ENCODE measurements around the gene DACT3.
"Not testable (repeated sequence)": the region's sequence is repeated elsewhere in the genome, so short reads cannot be mapped to it uniquely, and the experiment has no call there.

Gene DACT3

DNA sequence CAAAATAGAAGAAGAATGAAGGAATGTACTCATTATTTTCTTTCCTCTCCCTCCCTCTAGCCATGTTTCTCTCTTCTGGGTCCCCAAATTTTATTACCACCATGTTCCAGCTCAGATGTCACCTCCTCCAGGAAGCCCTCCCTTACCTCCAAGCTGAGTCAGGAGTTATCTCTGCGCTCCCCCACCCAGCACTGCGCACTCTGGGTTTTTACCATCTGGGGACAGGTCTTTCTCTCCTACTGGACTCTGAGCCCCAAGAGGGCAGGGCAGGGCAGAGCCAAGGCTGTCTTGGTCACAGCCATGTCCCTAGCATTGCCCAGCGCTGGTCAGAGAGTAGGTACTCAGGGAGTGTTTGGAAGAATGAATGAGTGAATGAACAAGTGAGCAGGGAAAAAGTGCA, 27.9 kb downstream of the DACT3 start:
- DNase-seq: no peak

DNA sequence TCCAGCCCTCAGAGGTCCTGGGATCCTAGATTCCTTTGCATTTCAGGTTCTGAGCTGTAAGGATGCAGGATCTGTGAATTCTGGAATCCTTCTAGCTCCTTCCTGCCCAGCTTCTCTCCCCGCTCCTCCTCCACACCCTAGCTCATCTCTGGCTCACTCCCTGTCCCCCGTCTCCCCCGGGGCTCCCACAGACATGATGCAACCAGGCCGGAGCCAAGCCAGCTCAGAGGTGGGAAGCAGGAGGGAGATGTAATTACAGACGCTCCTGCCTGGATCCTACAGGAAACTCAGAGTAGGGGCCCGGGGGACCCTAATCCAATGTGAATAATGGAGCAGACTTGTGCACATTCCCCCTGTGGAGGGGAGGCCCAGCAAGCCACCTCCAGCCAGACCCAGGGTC, 29.5 kb downstream of the DACT3 start:
- peak; percentile 80 for DNase-seq

DNA sequence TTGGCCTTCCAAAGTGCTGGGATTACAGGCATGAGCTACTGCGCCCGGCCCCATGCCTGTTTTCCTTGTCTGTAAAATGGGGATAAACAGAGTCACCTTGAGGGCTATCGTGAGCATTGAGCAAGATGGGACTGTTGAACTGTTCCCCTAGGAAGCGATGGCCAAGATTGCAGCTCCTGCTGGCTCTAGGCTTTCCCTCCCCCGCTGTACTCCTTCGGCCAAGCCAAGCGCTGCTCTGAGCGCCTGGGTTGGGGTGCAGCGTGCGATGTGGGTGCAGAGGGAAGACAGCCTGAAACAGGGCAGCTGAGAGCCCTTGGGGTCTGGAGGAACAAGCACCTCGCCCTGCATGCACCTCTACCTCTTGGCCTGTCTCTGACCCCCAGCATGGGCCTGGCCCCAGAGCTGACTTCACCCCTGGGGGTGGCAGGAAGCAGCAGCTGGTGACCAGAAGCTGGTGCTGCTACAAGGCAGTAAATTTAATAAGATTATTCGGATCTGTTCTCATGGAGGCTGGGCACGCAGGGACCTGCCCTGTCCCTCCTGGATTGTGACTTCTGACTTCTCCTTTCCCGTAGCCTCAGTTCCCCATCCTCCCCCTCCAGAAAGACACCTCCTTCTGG, 30.3 kb downstream of the DACT3 start:
- DNase-seq: no peak

DNA sequence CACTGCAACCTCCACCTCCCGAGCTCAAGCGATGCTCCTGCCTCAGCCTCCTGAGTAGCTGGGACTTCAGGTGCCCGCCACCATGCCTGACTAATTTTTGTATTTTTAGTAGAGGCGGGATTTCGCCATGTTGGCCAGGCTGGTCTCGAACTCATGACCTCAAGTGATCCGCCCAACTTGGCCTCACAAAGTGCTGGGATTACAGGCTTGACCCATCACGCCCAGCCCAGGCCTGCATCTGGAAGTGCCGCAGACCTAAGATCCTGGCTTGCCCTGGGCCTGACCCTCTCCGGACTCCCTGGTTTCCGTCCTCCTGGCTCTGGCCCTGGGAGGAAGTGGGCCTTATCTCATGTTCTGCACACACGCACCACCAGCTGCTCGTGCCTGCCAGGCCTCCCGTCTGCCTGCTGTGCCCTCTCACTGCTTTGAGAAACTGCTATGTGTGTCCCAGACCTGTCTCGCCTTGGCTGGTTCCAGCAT, 31.4 kb downstream of the DACT3 start:
- no peak for DNase-seq

DNA sequence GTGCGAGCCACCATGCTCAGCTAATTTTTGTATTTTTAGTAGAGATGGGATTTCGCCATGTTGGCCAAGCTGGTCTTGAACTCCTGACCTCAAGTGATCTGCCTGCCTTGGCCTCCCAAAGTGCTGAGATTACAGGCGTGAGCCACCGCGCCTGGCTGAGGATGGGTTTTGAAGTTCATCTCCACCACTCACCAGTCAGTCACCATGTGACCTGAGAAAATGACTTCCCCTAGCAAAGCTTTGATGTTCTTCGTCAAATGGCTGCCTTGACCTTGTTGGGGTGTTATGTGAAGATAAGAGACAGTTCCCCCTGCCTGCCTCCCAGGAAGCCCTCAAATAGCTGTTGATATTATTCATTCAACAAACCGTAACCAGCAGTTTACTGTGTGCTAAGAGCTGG, 32.0 kb downstream of the DACT3 start:
- not testable (repeated sequence) for DNase-seq

DNA sequence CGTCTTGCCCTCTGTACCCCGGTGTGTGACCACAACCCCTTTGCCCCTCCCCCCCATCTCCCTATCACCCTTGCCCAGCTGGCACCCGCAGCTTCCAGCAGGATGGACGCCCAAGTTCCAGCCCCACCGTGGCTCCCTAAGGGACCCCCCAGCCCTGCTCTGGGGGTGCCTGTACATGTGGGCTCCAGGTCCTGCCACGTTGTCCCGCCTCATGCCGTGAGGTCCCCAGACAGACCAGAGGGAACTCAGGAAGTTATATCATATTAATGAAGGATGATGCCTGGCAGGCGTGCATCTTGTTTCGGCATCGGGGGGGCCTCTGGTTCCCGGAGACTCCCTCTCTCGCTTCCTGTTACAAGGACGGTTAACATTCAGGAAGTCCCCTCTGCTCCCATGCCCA, 34.5 kb downstream of the DACT3 start:
- DNase-seq: no peak

DNA sequence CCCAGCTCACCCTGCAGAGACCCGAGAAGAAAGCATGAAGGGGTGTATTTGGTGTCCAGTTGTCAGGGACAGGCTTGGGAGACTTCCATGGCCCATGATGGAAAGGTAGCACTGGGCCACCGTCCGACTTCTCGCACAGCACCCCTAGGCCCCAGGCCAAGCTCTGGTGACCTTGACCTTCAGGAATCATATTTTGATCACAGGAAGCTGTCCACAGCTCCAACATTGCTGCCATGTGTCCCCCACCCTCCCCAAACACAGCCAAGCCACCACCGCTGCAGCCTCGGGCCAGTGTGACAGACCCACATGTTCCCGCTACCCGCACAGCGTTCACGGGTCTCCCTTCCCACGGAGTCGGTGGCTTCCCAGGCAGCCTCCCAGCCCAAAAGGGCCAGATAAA, 35.3 kb downstream of the DACT3 start:
- no peak for DNase-seq

DNA sequence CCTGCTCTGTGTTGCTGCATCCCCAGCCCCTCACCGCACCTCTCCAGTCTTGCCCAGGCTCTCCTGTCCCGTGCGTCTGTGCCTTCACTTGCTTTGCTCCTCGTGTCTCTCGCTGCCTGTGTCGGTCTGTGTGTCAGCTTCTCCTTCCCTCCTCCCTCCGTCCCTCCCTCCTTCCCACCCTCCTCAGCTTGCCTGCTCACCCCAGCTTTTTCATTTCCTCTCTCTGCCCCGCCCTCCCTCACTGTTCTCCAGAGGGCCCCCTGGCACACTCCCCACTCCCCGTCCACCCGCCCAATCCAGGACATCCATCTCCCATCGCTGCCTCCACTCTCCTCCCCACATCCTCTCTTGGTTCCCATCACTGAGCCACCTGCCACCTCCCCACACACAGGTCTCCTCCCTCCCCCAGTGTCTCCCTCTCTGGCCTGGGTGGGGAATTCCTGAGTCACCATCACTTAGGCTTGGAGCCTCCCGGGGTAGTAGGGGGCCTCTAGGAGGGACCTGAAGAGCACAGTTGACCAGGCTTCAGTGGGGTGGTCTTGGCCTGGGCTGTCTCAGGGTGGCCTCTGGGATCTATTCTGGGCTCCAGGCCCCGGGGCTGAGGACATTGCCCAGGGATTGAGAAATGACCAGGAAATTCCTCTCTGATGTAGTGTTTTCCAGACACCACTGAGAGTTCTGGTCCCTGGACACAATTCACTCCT, 35.9 kb downstream of the DACT3 start, which contains the start of gene PTGIR:
Gene PTGIR, minus strand, starts transcription at position 132 of the 704 bp plus-strand sequence. CDS start 864 bp downstream, outside the sequence.
- peak; percentile 84 for DNase-seq

DNA sequence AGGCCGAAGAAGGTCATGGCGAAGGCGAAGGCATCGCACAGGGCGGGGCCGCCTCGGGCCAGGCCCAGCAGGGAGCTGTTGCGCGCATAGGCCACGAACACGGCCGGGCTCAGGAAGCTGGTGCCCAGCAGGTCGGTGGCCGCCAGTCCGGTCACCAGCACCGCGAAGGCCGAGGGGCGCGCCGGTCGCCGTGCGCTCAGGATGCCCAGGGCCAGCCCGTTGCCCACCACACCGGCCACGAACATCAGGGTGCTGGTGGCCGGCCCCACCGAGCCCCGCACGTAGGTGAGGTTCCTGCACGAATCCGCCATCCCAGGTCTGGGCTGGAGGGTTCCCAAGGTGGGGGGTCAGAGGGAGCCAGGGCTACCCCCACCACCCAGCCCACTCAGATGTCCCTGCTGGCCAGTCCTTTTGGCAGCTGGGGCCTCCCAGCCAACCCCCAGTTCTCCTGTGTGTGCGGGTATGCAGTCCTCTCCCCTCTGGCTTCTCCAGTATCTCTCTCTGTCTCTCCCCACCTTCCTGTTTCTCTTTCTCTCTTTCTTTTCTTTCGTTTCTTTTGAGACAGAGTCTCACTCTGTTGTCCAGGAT, 37.0 kb downstream of the DACT3 start:
- DNase-seq: no peak

DNA sequence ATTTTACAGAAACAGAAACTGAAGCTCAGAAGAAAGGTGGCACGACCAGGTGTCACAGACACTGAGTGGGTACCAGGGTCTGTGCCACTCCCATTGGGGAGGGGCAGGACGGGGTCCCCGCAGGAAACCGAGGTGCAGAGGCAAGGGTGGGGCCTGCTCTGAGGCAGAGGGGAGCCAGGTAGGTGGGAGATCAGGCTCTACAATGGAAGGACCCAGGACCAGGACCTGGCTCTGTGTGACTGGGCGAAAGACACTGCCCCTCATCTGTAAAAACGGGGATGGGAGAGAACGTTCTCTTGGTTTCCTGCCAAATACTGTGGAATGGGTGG, 38.9 kb downstream of the DACT3 start:
- DNase-seq: no peak

DNA sequence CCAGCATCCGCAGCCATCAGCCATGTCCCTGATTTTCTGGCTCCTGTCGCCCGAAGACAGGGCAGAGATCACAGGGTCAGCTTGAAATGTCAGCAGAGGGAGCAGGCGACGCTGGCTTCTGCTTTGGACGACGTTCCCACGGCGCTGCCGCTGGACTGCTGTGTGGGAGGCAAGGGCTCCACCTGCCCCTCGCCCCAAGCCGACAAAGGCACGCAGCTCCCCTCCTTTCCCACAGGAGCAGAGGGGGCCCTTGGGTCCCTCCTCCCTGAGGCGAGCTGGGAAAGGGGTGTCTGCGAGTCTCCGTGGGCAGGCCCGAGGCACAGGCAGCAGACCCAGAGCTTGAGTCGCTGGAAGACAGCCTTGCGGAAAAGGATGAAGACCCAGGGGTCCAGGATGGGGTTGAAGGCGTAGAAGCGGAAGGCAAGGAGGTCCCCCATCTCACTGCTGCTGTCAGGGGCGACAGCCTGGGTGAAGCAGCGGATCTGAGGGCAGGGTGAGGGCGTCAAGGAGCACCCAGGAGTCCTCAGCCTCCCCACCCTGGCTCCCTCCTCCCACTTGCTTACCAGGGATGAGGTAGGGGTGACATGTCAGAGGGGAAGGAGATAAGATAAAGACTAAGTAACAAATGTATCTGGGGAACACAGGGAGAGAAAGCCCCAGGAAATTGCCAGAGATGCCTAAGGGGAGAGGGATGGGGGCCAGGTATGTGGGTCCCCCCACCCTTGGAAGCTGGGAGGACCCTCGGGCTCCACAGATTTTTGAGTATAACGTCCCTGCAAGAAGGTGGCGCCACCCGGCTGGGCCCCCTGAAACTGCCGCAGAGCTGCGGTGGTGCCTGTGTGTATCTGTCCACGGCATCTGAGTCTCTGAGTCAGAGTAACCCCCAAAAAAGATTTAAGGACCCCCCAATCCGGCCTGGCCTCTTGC, 39.5 kb downstream of the DACT3 start:
- DNase-seq: no peak

DNA sequence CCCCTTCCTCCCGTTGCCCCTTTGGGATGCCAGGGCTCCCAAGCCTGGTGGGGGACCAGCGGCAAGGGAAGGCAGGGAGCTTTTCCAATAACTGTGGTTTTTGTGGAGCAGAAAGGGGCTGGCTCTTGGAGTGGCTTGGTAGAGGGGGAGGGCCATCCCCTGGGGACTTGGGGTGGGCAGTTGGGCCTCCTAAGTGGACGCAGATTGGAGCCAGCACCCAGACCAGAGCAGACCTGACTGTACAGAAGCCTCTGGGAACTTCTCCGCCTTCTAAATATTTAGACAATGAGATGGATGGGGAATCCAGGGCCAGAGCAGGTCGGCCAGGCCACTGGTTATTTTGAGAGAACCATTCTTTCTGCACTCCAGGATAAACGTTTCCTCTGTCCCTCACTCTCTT, 40.3 kb downstream of the DACT3 start:
- DNase-seq: peak; percentile 76

DNA sequence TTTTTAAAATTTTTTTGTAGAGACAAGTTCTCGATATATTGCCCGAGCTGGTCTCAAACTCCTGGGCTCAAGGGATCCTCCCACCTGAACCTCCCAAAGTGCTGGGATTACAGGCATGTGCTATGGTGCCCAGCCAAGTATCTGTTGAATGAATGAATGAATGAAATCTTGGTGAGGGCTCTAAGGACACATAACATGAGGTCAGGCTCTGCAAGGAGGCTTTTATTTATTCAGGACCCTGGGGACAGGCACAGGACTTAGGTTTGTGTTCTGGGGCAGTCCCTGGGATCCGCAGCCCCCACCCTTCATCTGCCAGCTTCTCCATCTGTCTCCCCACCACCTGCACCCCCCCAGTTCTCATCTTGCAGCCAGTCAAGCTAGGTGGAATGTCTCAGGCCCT, 40.7 kb downstream of the DACT3 start:
- no peak for DNase-seq

DNA sequence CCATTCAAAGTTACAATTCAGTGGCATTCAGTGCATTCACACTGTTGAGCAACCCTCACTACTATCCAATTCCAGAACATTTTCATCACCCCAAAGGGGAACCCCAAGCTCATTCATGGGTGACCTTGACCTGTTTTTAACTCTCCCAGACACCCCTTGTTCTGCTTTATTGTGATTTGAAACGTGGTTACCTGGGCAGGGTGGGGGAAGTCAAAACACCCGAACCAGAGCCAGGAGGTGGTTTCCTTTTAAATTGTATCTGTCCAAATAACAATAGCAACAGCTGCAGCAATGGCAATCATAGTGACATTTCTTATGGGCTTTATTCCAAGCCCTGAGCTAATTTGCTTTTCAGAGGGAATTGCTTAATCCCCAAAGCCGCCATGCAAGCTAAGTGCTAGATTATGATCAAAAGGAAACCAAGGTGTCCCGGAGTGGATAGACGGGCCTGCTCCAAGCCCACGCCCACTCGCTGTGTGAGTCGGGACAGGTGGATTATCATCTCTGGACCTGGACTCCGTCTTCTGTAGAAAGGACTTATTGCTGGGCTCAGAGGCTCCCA, 42.2 kb downstream of the DACT3 start:
- DNase-seq: no peak

DNA sequence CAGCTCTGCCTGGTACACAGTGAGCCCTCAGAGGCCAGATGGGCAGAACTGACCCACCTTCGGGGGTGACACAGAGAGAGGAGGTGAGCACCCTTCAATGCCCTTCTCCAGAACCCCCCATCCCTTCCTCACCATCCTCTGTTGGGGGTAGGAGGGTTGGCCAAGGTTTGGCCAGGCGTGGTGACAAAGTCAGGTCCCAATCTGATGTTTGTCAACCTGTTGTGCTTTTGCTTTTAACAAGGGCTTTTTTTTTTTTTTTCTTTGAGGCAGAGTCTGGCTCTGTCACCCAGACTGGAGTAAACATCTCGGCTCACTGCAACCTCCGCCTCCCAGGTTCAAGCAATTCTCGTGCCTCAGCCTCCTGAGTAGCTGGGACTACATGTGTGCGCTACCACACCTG, 43.4 kb downstream of the DACT3 start:
- no peak for DNase-seq

DNA sequence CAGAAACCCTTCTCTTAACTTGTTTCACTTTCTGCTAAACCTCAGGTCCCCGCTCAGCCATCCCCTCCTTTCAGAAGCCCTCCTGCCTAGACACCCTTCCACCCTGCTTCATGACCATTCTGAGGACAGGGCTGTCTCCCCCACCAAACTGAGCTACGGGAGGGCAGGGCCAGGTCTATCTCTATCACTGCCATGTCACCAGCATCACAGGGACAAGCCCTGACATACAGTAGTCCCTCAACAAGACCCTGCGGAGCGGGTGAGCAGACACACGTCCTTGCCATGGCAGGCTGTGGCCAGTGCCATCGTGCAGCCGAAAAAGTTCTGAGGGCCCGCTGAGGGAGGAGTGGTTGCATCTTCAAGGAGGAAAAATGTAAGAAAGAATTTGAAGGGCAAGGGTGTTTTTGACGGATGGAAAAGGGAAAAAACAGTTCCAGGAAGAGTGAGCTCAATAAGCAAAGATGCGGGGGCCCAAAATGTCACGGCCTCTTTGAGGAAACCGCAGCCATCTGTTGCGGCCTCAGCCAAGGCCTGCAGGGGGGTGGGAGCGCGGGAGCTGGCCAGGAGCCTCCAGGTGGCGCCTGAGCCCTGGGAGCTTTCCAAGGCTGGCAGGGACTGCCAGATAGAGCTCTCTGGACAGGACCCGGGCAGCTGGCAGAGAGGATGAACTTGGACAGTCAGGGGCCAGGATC, 44.2 kb downstream of the DACT3 start:
- peak; percentile 71 for DNase-seq

DNA sequence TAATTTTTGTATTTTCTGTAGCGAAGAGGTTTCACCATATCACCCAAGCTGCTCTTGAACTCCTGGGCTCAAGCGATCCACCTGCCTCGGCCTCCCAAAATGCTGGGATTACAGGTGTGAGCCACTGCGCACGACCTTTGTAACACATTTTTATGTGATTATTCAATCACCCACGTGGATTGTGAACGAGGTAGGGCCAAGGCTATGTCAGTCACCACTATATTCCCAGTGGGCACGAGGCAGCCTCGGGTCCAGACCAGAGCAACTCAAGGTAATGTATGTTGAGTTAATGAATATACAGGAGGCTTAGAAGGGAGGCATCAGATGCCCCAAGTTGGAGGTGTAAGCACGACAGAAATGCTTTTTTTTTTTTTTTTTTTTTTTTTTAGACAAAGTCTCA, 45.0 kb downstream of the DACT3 start:
- no peak for DNase-seq

DNA sequence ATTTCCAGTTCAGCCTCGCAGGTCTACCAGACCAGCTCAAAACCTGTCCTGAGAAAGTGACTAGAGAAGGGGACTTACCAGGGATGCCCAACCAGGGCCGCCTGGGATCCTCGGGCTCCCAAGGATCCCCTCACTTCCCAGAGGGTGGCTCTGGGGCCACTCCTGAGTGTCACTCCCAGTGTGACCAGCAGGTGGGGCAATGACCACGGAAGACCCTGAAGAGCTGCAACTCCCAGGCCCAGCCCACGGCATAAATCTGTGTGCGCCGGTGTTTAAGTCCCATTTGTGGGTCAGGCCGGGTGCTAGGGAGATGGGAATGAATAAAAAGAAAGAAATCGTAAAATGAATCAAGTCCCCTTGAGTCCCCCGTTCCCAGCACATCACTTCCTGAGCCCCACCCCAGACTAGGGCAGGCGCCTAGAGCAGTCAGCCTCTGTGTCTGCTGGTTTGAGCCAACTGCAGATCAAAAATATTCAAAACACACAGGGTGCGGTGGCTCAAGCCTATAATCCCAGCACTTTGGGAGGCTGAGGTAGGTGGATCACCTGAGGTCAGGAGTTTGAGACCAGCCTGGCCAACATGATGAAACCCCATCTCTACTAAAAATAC, 46.8 kb downstream of the DACT3 start:
- DNase-seq: peak; percentile 77

DNA sequence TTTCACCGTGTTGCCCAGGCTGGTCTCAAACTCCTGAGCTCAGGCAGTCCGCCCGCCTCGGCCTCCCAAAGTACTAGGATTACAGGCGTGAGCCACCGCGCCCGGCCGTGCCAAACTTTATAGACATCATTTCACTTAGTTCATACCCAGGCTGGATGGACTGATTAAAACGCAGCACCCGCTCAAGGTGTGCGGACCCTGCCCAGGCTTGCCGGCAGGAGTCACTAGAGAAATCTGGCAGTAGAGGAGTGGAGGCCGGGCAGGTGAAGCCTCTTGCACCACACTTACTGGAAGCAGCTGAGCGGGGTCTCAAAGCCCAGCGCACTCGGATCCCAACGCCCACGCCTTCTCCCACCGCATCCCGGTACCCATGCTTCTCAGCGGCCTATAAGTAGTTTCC, 47.5 kb downstream of the DACT3 start:
- no peak for DNase-seq

DNA sequence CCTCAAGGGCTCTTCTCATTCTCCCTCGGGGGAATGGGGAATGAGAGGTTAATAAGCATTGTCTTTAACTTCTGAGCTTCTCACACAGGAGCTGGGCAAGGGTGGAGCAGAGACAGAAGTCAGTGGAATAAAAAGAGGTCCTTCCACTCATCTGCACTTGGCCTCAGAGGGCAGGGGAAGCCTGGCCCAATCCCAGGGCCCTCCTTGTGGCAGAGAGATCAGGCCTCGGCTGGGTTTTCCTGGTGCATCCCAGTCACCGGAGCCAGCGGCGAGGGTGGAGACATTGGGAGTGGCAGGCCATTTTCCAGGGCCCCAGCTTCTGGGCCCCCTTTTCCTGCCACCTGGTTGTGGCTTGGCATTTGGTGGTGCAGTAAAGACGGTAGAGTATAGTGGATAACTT, 49.2 kb downstream of the DACT3 start:
- DNase-seq: no peak

DNA sequence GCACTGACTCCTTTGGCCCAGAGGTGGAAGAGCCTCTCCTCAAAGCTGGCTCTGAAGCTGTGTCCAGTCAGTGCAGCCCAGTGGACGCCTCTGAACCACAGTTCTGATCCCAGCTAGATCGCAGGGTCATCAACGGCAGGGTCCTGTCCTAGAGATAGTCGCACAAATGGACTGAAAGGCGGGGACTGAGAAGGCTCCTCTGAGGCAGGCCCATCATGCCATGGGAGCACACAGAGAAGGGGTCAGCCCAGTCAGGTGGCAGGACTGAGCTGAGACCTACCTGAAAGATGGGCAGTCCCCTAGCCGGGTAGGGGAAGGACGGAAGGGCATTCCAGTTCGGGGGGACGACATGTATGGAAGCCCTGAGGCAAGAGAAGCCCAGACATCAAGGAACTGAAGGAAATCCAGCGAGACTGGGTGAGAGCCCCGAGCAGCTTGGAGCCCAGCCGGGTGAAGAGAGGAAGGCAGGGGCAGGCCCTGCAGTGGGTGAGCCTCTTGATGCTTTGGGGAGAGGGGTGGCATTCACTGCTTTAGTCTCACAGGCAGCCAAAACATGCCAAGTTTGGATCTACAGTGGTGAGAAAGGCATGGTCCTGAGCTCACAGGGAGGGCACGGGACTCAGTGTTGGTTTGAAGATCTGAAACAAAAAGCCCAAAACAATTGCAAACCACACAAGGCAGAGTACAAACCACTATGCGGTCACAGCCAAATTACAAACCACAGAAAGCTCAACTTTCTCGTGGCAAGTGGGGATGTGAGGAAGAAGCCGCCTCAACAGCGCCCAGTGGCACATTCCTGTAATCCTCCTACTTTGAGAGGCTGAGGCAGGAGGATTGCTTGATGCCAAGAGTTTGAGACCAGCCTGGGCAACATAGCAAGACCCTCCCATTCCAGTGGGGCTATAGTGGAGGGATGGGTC, 49.9 kb downstream of the DACT3 start:
- peak; percentile 46 for DNase-seq

All from fibroblast of upper back skin (primary cell).